ENCODE results near the gene DNER. TPM values are rescaled to one million over a fixed set of nuclear protein-coding genes. Genes with fewer than 3 reads are reported as not detected.

DNER gene
- total and polyA plus RNA-seq, 2 experiments from 2014 or later, result 4.7 to 8.8 TPM

DNA sequence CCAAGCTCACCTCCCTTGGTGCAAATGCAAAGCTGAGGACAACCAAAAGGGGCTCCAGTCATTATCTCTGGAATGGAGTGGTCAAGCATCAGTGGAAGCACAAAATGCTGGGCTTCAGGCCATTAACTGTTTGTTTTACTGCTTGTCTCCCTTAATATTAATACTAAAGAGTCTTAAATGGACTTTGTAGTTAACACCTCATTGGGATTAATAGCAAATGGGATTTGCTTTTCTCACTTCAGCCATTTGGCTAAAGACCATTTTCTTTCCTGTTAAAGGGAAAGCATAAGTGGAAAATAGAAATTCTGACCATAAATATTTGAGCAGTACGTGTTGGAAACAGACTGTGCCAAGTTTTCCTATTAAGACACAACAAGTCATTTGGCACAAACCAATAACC, 154.4 kb downstream of the DNER start:
- Histone ChIP-seq H3K79me2 (replicated peaks; ENCODE audit: insufficient read depth) (no peaks in the 10 kb centered on the region), H3K27me3 (ENCODE audit: insufficient read depth) (no peaks in the 10 kb centered on the region), H2AFZ (no peak overlapping the region), H3K27ac (ENCODE audit: low read depth) (no peak overlapping the region), H3K4me2 (no peak overlapping the region), H3K4me1 (ENCODE audit: insufficient read depth) (no peaks in the 10 kb centered on the region), H3K9me2 (ENCODE audit: insufficient read depth) (0 out of 2 replicates have a peak, but pooled peaks cover 7% of the 10 kb centered on the region), H3F3A (replicated peaks; ENCODE audit: low read depth) (no peaks in the 10 kb centered on the region), H3K4me3 (no peak overlapping the region), H3K36me3 (ENCODE audit: insufficient read depth) (no peaks in the 10 kb centered on the region), H4K20me1 (replicated peaks; ENCODE audit: insufficient read depth) (no peaks in the 10 kb centered on the region)
- no peaks in the 10 kb centered on the region; the same call in 2 of the 3 replicates for H3K4me1 Mint-ChIP-seq
- TF ChIP-seq EZH2 (IDR thresholded peaks at IDR 0.05; ENCODE audit: low read depth, unreplicated experiment), result no peak
- TF ChIP-seq NANOG (IDR thresholded peaks at IDR 0.05; ENCODE audit: borderline replicate concordance), result no peak
- no peak for TF ChIP-seq ZNF331 (CRISPR knock-in tag; IDR thresholded peaks at IDR 0.05; ENCODE audit: low read depth)
- no peak for TF ChIP-seq ZNF114 (CRISPR knock-in tag; IDR thresholded peaks at IDR 0.05)
- TF ChIP-seq, protein P1, sequence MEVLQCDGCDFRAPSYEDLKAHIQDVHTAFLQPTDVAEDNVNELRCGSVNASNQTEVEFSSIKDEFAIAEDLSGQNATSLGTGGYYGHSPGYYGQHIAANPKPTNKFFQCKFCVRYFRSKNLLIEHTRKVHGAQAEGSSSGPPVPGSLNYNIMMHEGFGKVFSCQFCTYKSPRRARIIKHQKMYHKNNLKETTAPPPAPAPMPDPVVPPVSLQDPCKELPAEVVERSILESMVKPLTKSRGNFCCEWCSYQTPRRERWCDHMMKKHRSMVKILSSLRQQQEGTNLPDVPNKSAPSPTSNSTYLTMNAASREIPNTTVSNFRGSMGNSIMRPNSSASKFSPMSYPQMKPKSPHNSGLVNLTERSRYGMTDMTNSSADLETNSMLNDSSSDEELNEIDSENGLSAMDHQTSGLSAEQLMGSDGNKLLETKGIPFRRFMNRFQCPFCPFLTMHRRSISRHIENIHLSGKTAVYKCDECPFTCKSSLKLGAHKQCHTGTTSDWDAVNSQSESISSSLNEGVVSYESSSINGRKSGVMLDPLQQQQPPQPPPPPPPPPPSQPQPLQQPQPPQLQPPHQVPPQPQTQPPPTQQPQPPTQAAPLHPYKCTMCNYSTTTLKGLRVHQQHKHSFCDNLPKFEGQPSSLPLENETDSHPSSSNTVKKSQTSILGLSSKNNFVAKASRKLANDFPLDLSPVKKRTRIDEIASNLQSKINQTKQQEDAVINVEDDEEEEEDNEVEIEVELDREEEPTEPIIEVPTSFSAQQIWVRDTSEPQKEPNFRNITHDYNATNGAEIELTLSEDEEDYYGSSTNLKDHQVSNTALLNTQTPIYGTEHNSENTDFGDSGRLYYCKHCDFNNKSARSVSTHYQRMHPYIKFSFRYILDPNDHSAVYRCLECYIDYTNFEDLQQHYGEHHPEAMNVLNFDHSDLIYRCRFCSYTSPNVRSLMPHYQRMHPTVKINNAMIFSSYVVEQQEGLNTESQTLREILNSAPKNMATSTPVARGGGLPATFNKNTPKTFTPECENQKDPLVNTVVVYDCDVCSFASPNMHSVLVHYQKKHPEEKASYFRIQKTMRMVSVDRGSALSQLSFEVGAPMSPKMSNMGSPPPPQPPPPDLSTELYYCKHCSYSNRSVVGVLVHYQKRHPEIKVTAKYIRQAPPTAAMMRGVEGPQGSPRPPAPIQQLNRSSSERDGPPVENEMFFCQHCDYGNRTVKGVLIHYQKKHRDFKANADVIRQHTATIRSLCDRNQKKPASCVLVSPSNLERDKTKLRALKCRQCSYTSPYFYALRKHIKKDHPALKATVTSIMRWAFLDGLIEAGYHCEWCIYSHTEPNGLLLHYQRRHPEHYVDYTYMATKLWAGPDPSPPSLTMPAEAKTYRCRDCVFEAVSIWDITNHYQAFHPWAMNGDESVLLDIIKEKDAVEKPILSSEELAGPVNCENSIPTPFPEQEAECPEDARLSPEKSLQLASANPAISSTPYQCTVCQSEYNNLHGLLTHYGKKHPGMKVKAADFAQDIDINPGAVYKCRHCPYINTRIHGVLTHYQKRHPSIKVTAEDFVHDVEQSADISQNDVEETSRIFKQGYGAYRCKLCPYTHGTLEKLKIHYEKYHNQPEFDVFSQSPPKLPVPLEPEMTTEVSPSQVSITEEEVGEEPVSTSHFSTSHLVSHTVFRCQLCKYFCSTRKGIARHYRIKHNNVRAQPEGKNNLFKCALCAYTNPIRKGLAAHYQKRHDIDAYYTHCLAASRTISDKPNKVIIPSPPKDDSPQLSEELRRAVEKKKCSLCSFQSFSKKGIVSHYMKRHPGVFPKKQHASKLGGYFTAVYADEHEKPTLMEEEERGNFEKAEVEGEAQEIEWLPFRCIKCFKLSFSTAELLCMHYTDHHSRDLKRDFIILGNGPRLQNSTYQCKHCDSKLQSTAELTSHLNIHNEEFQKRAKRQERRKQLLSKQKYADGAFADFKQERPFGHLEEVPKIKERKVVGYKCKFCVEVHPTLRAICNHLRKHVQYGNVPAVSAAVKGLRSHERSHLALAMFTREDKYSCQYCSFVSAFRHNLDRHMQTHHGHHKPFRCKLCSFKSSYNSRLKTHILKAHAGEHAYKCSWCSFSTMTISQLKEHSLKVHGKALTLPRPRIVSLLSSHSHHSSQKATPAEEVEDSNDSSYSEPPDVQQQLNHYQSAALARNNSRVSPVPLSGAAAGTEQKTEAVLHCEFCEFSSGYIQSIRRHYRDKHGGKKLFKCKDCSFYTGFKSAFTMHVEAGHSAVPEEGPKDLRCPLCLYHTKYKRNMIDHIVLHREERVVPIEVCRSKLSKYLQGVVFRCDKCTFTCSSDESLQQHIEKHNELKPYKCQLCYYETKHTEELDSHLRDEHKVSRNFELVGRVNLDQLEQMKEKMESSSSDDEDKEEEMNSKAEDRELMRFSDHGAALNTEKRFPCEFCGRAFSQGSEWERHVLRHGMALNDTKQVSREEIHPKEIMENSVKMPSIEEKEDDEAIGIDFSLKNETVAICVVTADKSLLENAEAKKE (CRISPR knock-in tag; IDR thresholded peaks at IDR 0.05), result no peak
- TF ChIP-seq, protein P2, sequence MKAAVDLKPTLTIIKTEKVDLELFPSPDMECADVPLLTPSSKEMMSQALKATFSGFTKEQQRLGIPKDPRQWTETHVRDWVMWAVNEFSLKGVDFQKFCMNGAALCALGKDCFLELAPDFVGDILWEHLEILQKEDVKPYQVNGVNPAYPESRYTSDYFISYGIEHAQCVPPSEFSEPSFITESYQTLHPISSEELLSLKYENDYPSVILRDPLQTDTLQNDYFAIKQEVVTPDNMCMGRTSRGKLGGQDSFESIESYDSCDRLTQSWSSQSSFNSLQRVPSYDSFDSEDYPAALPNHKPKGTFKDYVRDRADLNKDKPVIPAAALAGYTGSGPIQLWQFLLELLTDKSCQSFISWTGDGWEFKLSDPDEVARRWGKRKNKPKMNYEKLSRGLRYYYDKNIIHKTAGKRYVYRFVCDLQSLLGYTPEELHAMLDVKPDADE (IDR thresholded peaks at IDR 0.05), result no peak
- TF ChIP-seq CREB1 (CRISPR knock-in tag; IDR thresholded peaks at IDR 0.05; ENCODE audit: low read depth), result no peak
- TF ChIP-seq, protein P3, sequence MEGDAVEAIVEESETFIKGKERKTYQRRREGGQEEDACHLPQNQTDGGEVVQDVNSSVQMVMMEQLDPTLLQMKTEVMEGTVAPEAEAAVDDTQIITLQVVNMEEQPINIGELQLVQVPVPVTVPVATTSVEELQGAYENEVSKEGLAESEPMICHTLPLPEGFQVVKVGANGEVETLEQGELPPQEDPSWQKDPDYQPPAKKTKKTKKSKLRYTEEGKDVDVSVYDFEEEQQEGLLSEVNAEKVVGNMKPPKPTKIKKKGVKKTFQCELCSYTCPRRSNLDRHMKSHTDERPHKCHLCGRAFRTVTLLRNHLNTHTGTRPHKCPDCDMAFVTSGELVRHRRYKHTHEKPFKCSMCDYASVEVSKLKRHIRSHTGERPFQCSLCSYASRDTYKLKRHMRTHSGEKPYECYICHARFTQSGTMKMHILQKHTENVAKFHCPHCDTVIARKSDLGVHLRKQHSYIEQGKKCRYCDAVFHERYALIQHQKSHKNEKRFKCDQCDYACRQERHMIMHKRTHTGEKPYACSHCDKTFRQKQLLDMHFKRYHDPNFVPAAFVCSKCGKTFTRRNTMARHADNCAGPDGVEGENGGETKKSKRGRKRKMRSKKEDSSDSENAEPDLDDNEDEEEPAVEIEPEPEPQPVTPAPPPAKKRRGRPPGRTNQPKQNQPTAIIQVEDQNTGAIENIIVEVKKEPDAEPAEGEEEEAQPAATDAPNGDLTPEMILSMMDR (conservative IDR thresholded peaks at IDR 0.05; ENCODE audit: low read depth in 2 of 2), result no peak
- TF ChIP-seq STAT1 (IDR thresholded peaks at IDR 0.05; ENCODE audit: unreplicated experiment), result no peak
- no peak for TF ChIP-seq JUNB (IDR thresholded peaks at IDR 0.05; ENCODE audit: unreplicated experiment)
- no peak for TF ChIP-seq EZH2phosphoT487 (IDR thresholded peaks at IDR 0.05; ENCODE audit: unreplicated experiment)
- TF ChIP-seq POLR2AphosphoS5 (IDR thresholded peaks at IDR 0.05; ENCODE audit: low read depth), result no peak
- TF ChIP-seq, protein P4, sequence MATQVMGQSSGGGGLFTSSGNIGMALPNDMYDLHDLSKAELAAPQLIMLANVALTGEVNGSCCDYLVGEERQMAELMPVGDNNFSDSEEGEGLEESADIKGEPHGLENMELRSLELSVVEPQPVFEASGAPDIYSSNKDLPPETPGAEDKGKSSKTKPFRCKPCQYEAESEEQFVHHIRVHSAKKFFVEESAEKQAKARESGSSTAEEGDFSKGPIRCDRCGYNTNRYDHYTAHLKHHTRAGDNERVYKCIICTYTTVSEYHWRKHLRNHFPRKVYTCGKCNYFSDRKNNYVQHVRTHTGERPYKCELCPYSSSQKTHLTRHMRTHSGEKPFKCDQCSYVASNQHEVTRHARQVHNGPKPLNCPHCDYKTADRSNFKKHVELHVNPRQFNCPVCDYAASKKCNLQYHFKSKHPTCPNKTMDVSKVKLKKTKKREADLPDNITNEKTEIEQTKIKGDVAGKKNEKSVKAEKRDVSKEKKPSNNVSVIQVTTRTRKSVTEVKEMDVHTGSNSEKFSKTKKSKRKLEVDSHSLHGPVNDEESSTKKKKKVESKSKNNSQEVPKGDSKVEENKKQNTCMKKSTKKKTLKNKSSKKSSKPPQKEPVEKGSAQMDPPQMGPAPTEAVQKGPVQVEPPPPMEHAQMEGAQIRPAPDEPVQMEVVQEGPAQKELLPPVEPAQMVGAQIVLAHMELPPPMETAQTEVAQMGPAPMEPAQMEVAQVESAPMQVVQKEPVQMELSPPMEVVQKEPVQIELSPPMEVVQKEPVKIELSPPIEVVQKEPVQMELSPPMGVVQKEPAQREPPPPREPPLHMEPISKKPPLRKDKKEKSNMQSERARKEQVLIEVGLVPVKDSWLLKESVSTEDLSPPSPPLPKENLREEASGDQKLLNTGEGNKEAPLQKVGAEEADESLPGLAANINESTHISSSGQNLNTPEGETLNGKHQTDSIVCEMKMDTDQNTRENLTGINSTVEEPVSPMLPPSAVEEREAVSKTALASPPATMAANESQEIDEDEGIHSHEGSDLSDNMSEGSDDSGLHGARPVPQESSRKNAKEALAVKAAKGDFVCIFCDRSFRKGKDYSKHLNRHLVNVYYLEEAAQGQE (IDR thresholded peaks at IDR 0.05; ENCODE audit: unreplicated experiment), result no peak
- no peaks in the 10 kb centered on the region for H3K36me3 Mint-ChIP-seq (ENCODE audit: low read depth)
- H3K9me3 Mint-ChIP-seq, result no peaks in the 10 kb centered on the region
- no peak overlapping the region for H3K27ac Mint-ChIP-seq
- DNase-seq (ENCODE audit: low spot score) (no peak), ATAC-seq (no peak)
- peaks cover 4% of the 10 kb centered on the region for H3K27me3 Mint-ChIP-seq (ENCODE audit: insufficient read depth, low read depth, poor library complexity)
- H3K4me3 Mint-ChIP-seq, result no peak overlapping the region

Measured in GM23338 (cell line).